ENCODE measurements around the gene BCAS1. TPM values are rescaled to one million over a fixed set of nuclear protein-coding genes. Genes with fewer than 3 reads are reported as not detected.

The BCAS1 gene
- total and polyA plus RNA-seq, 10 of the 15 experiments (the other 5 are each of a cell fraction or from before 2014, with no cell fraction given): 0.21 to 1.4 (median 0.55) TPM

DNA sequence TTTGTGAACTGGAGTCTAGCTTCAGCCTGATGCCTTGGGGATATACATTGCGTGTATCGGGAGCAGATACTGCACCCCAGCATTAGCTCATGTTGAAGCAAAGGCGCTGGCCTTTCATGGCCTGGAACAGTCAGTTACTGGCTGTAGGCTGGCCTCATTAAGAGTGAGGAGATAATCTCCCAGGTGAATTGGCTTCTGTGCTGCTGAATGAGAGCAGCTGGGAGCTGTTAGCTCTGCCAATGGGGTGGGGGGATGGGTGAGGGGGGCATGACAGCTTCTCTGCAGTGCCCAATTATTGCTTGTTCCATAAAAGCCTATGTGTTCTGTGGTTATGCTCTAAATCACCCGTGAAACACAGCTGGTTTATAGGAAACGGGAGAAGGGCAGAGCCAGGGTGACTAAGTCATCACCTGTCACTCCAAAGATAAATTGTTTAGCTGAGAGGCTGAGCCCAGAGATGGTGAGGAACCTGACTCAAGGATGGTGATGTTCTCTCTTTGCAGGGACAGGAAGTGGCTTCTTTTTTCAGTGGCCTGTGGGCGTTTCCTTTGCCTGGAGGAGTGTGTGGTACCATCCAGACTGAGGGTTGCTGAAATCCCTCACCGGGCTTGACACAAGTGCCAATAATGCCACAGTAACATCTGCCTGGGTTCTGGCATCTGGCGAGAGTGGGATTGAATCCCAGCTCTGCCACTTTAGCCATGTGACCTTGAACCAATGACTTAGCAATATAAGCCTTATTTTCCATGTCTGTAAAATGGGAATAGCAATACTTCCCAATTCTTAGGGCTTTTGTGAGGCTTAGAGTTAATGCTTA, 170.8 kb downstream of the BCAS1 start:
- H3K79me2 ChIP-seq (ENCODE audit: control insufficient read depth, insufficient read depth, low read length): no peaks in the 10 kb centered on the region
- peak overlapping the region; percentile 62 for H3K27ac ChIP-seq (ENCODE audit: control insufficient read depth, insufficient read depth)
- H3K27me3 ChIP-seq (replicated peaks in 1 of 2; ENCODE audit: control insufficient read depth in 2 of 2, insufficient read depth in 2 of 2, low read length in 1 of 2): no peaks in the 10 kb centered on the region
- no peaks in the 10 kb centered on the region for H3K36me3 ChIP-seq (ENCODE audit: control insufficient read depth in 2 of 2, insufficient read depth in 2 of 2, low read length in 1 of 2)
- ChIA-PET CTCF (interaction anchor here (0.7 to 5.2 kb wide), 11 partner anchors 10 to 300 kb away, joined by 3 to 34 read pairs (median 4); no protein-coding TSS in a partner anchor), RAD21 (ENCODE audit: unreplicated experiment) (interaction anchor here (0.8 to 4.0 kb wide), 29 partner anchors 8 to 319 kb away, joined by 3 to 51 read pairs (median 4); no protein-coding TSS in a partner anchor), POLR2A (interaction anchor here (0.6 to 3.0 kb wide), 12 partner anchors 8 to 278 kb away, joined by 3 to 18 read pairs (median 4); no protein-coding TSS in a partner anchor), SMC1A (ENCODE audit: uncharacterized antibody, unreplicated experiment) (interaction anchor here (0.6 to 13.3 kb wide), 36 partner anchors 8 to 320 kb away, joined by 3 to 117 read pairs (median 5); no protein-coding TSS in a partner anchor)
- no peaks in the 10 kb centered on the region for H3K9me3 ChIP-seq (replicated peaks; ENCODE audit: control insufficient read depth, insufficient read depth, low read length)
- WGBS (ENCODE audit: insufficient coverage, insufficient replicate concordance, low lambda C conversion rate, missing lambda C conversion rate): 20% methylated on average over 8 of the region's 8 CpGs
- H3K4me1 ChIP-seq (ENCODE audit: control insufficient read depth, insufficient read depth, low read length): peaks cover 39% of the 10 kb centered on the region
- in situ Hi-C loops (cut with MboI): no loop called here
- BruUV-seq (replicated peaks): no TSS peak
- peak overlapping the region; percentile 48 for H3K4me2 ChIP-seq (ENCODE audit: control insufficient read depth, insufficient read depth)
- no peaks in the 10 kb centered on the region for H4K20me1 ChIP-seq (ENCODE audit: control insufficient read depth, insufficient read depth)
- DNase-seq (ENCODE audit: low read depth, low spot score) (peak; percentile 95), ATAC-seq (peak; percentile 88), FAIRE-seq (peak; percentile 76)
- H3K9ac ChIP-seq (ENCODE audit: control insufficient read depth, insufficient read depth, low read length): peak overlapping the region; percentile 17; the same call in 1 of the 2 replicates
- no peak overlapping the region; the same call in 1 of the 2 replicates for H2AFZ ChIP-seq (ENCODE audit: control insufficient read depth, low read depth, low read length)
- intact Hi-C loops (cut with micrococcal nuclease; ENCODE audit: unreplicated experiment): no loop called here
- H3K4me3 ChIP-seq: no peak overlapping the region
- peak; percentile 75 for TF ChIP-seq SPI1 (IDR thresholded peaks at IDR 0.05; ENCODE audit: borderline replicate concordance, insufficient read depth, low read depth, low read length)
- no peak for TF ChIP-seq RAD51 (IDR thresholded peaks at IDR 0.05)
- TF ChIP-seq DPF2 (IDR thresholded peaks at IDR 0.05): peak; percentile 84; the same call in 1 of the 2 replicates
- no peak for TF ChIP-seq POLR2AphosphoS2 (IDR thresholded peaks at IDR 0.05; ENCODE audit: low read depth, low read length)
- TF ChIP-seq HDAC6 (IDR thresholded peaks at IDR 0.05; ENCODE audit: unreplicated experiment): no peak
- TF ChIP-seq JUNB (IDR thresholded peaks at IDR 0.05): peak; percentile 36
- no peak for TF ChIP-seq SUPT20H (IDR thresholded peaks at IDR 0.05; ENCODE audit: borderline replicate concordance, control insufficient read depth, low read depth, low read length)
- TF ChIP-seq TCF7 (IDR thresholded peaks at IDR 0.05; ENCODE audit: borderline replicate concordance): no peak
- no peak for TF ChIP-seq EZH2 (IDR thresholded peaks at IDR 0.05; ENCODE audit: borderline replicate concordance, control insufficient read depth, low read depth, low read length)
- no peak for TF ChIP-seq BMI1 (IDR thresholded peaks at IDR 0.05; ENCODE audit: borderline replicate concordance)
- no peak for TF ChIP-seq SUZ12 (IDR thresholded peaks at IDR 0.05; ENCODE audit: unreplicated experiment)
- no peak for TF ChIP-seq ZNF274 (IDR thresholded peaks at IDR 0.05; ENCODE audit: insufficient read depth, insufficient read length)
- TF ChIP-seq, protein P1, sequence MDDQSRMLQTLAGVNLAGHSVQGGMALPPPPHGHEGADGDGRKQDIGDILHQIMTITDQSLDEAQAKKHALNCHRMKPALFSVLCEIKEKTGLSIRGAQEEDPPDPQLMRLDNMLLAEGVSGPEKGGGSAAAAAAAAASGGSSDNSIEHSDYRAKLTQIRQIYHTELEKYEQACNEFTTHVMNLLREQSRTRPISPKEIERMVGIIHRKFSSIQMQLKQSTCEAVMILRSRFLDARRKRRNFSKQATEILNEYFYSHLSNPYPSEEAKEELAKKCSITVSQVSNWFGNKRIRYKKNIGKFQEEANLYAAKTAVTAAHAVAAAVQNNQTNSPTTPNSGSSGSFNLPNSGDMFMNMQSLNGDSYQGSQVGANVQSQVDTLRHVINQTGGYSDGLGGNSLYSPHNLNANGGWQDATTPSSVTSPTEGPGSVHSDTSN (IDR thresholded peaks at IDR 0.05; ENCODE audit: insufficient replicate concordance, low read depth, low read length): peak; percentile 93
- peak in 1 of 2 experiments; percentile 74; a peak in 2 of 4 replicates for TF ChIP-seq EP300 (IDR thresholded peaks at IDR 0.05; ENCODE audit: borderline replicate concordance in 1 of 2, control insufficient read depth in 1 of 2, low read depth in 2 of 2, low read length in 2 of 2)
- peak; percentile 40 to 56; a peak in 3 of 4 replicates for TF ChIP-seq BHLHE40 (IDR thresholded peaks at IDR 0.05; ENCODE audit: borderline replicate concordance in 1 of 2, low read depth in 2 of 2, low read length in 1 of 2)
- peak; percentile 78 for TF ChIP-seq NFIC (IDR thresholded peaks at IDR 0.05; ENCODE audit: low read depth, low read length)
- TF ChIP-seq, protein P2, sequence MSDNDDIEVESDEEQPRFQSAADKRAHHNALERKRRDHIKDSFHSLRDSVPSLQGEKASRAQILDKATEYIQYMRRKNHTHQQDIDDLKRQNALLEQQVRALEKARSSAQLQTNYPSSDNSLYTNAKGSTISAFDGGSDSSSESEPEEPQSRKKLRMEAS (IDR thresholded peaks at IDR 0.05; ENCODE audit: low read depth, low read length): no peak
- TF ChIP-seq, protein P3, sequence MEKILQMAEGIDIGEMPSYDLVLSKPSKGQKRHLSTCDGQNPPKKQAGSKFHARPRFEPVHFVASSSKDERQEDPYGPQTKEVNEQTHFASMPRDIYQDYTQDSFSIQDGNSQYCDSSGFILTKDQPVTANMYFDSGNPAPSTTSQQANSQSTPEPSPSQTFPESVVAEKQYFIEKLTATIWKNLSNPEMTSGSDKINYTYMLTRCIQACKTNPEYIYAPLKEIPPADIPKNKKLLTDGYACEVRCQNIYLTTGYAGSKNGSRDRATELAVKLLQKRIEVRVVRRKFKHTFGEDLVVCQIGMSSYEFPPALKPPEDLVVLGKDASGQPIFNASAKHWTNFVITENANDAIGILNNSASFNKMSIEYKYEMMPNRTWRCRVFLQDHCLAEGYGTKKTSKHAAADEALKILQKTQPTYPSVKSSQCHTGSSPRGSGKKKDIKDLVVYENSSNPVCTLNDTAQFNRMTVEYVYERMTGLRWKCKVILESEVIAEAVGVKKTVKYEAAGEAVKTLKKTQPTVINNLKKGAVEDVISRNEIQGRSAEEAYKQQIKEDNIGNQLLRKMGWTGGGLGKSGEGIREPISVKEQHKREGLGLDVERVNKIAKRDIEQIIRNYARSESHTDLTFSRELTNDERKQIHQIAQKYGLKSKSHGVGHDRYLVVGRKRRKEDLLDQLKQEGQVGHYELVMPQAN (conservative IDR thresholded peaks at IDR 0.05): no peak
- TF ChIP-seq HCFC1 (IDR thresholded peaks at IDR 0.05; ENCODE audit: low read length): 0 out of 2 replicates have a peak, but pooled peaks have one; percentile 18
